Measurements from ENCODE around the gene KAZN.
"Not testable (repeated sequence)": the region's sequence is repeated elsewhere in the genome, so short reads cannot be mapped to it uniquely, and the experiment has no call there.

The KAZN gene

GRCh38 chr1:15132965-15133364 is 534.5 kb downstream of the KAZN start:
- no peak for TF ChIP-seq EZH2 (optimal IDR thresholded peaks at IDR 0.05; ENCODE audit: low read depth, low read length)
- TF ChIP-seq, protein P1, sequence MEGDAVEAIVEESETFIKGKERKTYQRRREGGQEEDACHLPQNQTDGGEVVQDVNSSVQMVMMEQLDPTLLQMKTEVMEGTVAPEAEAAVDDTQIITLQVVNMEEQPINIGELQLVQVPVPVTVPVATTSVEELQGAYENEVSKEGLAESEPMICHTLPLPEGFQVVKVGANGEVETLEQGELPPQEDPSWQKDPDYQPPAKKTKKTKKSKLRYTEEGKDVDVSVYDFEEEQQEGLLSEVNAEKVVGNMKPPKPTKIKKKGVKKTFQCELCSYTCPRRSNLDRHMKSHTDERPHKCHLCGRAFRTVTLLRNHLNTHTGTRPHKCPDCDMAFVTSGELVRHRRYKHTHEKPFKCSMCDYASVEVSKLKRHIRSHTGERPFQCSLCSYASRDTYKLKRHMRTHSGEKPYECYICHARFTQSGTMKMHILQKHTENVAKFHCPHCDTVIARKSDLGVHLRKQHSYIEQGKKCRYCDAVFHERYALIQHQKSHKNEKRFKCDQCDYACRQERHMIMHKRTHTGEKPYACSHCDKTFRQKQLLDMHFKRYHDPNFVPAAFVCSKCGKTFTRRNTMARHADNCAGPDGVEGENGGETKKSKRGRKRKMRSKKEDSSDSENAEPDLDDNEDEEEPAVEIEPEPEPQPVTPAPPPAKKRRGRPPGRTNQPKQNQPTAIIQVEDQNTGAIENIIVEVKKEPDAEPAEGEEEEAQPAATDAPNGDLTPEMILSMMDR (IDR thresholded peaks at IDR 0.05; ENCODE audit: low read length) = no peak
- TF ChIP-seq EZH2phosphoT487 (IDR thresholded peaks at IDR 0.05; ENCODE audit: low read length) = no peak
- Histone ChIP-seq H3K36me3 (replicated peaks; ENCODE audit: insufficient read depth, low read length) (no peaks in the 10 kb centered on the region), H3K9me2 (replicated peaks; ENCODE audit: insufficient read depth, low read length) (no peaks in the 10 kb centered on the region), H2AFZ (ENCODE audit: low read length) (no peak overlapping the region), H3K79me2 (ENCODE audit: low read length) (no peaks in the 10 kb centered on the region), H4K20me1 (ENCODE audit: insufficient read depth, low read length) (no peaks in the 10 kb centered on the region), H3K27ac (ENCODE audit: low read length) (no peak overlapping the region), H3K9me3 (replicated peaks; ENCODE audit: insufficient read depth, low read length) (no peaks in the 10 kb centered on the region), H3K27me3 (replicated peaks; ENCODE audit: insufficient read depth, low read length) (no peaks in the 10 kb centered on the region), H3K4me3 (ENCODE audit: low read length) (no peak overlapping the region), H3K9ac (ENCODE audit: low read length) (no peak overlapping the region), H3K4me2 (ENCODE audit: low read depth, low read length) (no peak overlapping the region), H3F3A (ENCODE audit: insufficient read depth, low read length) (no peaks in the 10 kb centered on the region), H3K4me1 (ENCODE audit: low read length) (no peaks in the 10 kb centered on the region)
- no peak for DNase-seq

DNA sequence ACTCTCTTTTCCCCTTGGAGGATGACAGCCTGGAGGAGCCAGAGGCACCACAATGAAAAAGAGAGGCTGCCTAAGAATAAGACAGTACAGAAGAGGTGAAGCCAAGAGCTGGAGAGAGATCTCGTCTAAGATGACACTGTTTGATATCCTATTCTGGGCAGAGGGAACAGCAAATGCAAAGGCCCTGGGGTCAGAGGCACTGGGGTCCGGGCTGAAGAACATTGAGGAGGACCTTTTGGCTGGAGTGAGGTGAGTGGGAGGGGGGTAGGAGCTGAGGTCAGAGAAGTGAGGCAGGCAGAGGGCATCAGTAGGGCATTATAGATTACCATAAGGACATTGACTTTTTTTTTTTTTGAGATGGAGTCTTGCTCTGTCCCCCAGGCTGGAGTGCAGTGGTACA is 535.8 kb downstream of the KAZN start:
- Histone ChIP-seq H3K27ac (ENCODE audit: low read length) (no peak overlapping the region), H4K20me1 (ENCODE audit: insufficient read depth, low read length) (no peaks in the 10 kb centered on the region), H3K36me3 (replicated peaks; ENCODE audit: insufficient read depth, low read length) (no peaks in the 10 kb centered on the region), H3K9me2 (replicated peaks; ENCODE audit: insufficient read depth, low read length) (no peaks in the 10 kb centered on the region), H3K27me3 (replicated peaks; ENCODE audit: insufficient read depth, low read length) (no peaks in the 10 kb centered on the region), H3K9me3 (replicated peaks; ENCODE audit: insufficient read depth, low read length) (no peaks in the 10 kb centered on the region), H3K9ac (ENCODE audit: low read length) (no peak overlapping the region), H3K4me3 (ENCODE audit: low read length) (no peak overlapping the region), H2AFZ (ENCODE audit: low read length) (no peak overlapping the region), H3K4me2 (ENCODE audit: low read depth, low read length) (no peak overlapping the region), H3F3A (ENCODE audit: insufficient read depth, low read length) (no peaks in the 10 kb centered on the region), H3K4me1 (ENCODE audit: low read length) (no peaks in the 10 kb centered on the region), H3K79me2 (ENCODE audit: low read length) (no peaks in the 10 kb centered on the region)
- no peak for DNase-seq
- TF ChIP-seq, protein P1 (IDR thresholded peaks at IDR 0.05; ENCODE audit: low read length) = no peak
- TF ChIP-seq EZH2 (optimal IDR thresholded peaks at IDR 0.05; ENCODE audit: low read depth, low read length) = no peak
- no peak for TF ChIP-seq EZH2phosphoT487 (IDR thresholded peaks at IDR 0.05; ENCODE audit: low read length)

DNA sequence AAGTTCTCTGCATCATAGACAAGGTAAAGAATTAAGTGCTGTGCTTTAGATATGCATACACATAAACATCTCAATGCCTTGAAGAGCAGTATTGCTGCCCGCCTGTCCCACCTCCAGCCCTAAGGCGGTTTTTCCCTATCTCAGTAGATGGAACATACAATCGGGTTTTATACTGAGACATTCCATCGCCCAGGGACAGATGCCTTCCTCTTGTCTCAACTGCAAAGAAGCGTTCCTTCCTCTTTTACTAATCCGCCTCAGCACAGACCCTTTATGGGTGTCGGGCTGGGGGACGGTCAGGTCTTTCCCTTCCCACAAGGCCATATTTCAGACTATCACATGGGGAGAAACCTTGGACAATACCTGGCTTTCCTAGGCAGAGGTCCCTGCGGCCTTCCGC is 537.1 kb downstream of the KAZN start:
- not testable (repeated sequence) for DNase-seq; H3K4me2 ChIP-seq (ENCODE audit: low read depth, low read length)

GRCh38 chr1:15137809-15138208 is 539.3 kb downstream of the KAZN start:
- Histone ChIP-seq H3K4me1 (ENCODE audit: low read length) (no peaks in the 10 kb centered on the region), H3K4me3 (ENCODE audit: low read length) (no peak overlapping the region), H3F3A (ENCODE audit: insufficient read depth, low read length) (no peaks in the 10 kb centered on the region), H3K4me2 (ENCODE audit: low read depth, low read length) (no peak overlapping the region), H2AFZ (ENCODE audit: low read length) (no peak overlapping the region), H3K27me3 (replicated peaks; ENCODE audit: insufficient read depth, low read length) (no peaks in the 10 kb centered on the region), H3K9me3 (replicated peaks; ENCODE audit: insufficient read depth, low read length) (no peaks in the 10 kb centered on the region), H4K20me1 (ENCODE audit: insufficient read depth, low read length) (no peaks in the 10 kb centered on the region), H3K36me3 (replicated peaks; ENCODE audit: insufficient read depth, low read length) (no peaks in the 10 kb centered on the region), H3K9me2 (replicated peaks; ENCODE audit: insufficient read depth, low read length) (no peaks in the 10 kb centered on the region), H3K27ac (ENCODE audit: low read length) (no peak overlapping the region), H3K9ac (ENCODE audit: low read length) (no peak overlapping the region), H3K79me2 (ENCODE audit: low read length) (no peaks in the 10 kb centered on the region)
- TF ChIP-seq EZH2phosphoT487 (IDR thresholded peaks at IDR 0.05; ENCODE audit: low read length) = no peak
- TF ChIP-seq, protein P1 (IDR thresholded peaks at IDR 0.05; ENCODE audit: low read length) = no peak
- DNase-seq = no peak

More for the DNA sequence above, 537.1 kb downstream of the KAZN start:
- H4K20me1 ChIP-seq (ENCODE audit: insufficient read depth, low read length); H3K4me3 ChIP-seq (ENCODE audit: low read length); H3K9me3 ChIP-seq (replicated peaks; ENCODE audit: insufficient read depth, low read length); H3K36me3 ChIP-seq (replicated peaks; ENCODE audit: insufficient read depth, low read length); H3K79me2 ChIP-seq (ENCODE audit: low read length); H3K27ac ChIP-seq (ENCODE audit: low read length); H3K9ac ChIP-seq (ENCODE audit: low read length); H2AFZ ChIP-seq (ENCODE audit: low read length); H3K4me1 ChIP-seq (ENCODE audit: low read length); H3K9me2 ChIP-seq (replicated peaks; ENCODE audit: insufficient read depth, low read length); H3K27me3 ChIP-seq (replicated peaks; ENCODE audit: insufficient read depth, low read length); H3F3A ChIP-seq (ENCODE audit: insufficient read depth, low read length): not testable (repeated sequence)

All from MM.1S (cell line).